Omental fat pad (tissue), 4 donors: ENCODE measurements around the gene CMC4. TPM values are rescaled to one million over a fixed set of nuclear protein-coding genes. Genes with fewer than 3 reads are reported as not detected.

Experiments used
- ATAC-seq: fragments of 150-250 bp; one replicate; pipeline ENCODE4 v1.9.1; 2016; ENCODE audit warnings: mild to moderate bottlenecking, moderate library complexity; ENCODE audit not compliant: low FRiP score
- DNase-seq: peaks from one replicate; pipeline ENCODE4 v3.0.0-alpha.2; 2019; ENCODE audit warnings: low spot score
- CTCF ChIP-seq, 3 donors: fragments of 450-650 bp; IDR thresholded peaks; one replicate each; pipeline ENCODE4 v1.5.1; 2016 to 2017; ENCODE audit warnings: antibody characterized with exemption in 3 of 3, mild to moderate bottlenecking in 3 of 3, moderate library complexity in 2 of 3
- total RNA-seq, 4 donors: library from RNA; depleted of rRNA; stranded (reverse); fragments of >200 nt; gene quantifications; one replicate each; pipeline ENCODE4 v1.1.0, GENCODE V29; 2016

CMC4 gene
- total RNA-seq, 4 donors from 2014 or later = 11.0 to 24.9 (median 16.4) TPM

GRCh38 chrX:155069414-155069813, 1.5 kb downstream of the CMC4 start:
- TF ChIP-seq CTCF (IDR thresholded peaks at IDR 0.05) = no peak
- DNase-seq (no peak), ATAC-seq (no peak)

- ATAC-seq (no peak), DNase-seq (no peak)
- TF ChIP-seq CTCF (IDR thresholded peaks at IDR 0.05) = no peak
These were observed 2.8 kb downstream of the CMC4 start for GRCh38 chrX:155068165-155068564.

- no peak for TF ChIP-seq CTCF (IDR thresholded peaks at IDR 0.05)
- no peak for DNase-seq
- ATAC-seq = peak; percentile 83
These were observed 5.8 kb downstream of the CMC4 start for GRCh38 chrX:155065035-155065734.

- ATAC-seq (no peak), DNase-seq (no peak)
- no peak for TF ChIP-seq CTCF (IDR thresholded peaks at IDR 0.05)
These were observed 9.2 kb downstream of the CMC4 start for GRCh38 chrX:155061760-155062159.

GRCh38 chrX:155056877-155057792, 13.8 kb downstream of the CMC4 start:
- peak; percentile 64 for ATAC-seq
- peak in 1 of 3 donors; percentile 56 for TF ChIP-seq CTCF (IDR thresholded peaks at IDR 0.05)
- DNase-seq = no peak

GRCh38 chrX:155056471-155056870, 14.5 kb downstream of the CMC4 start:
- DNase-seq (no peak), ATAC-seq (no peak)
- TF ChIP-seq CTCF (IDR thresholded peaks at IDR 0.05) = no peak
